HUES48 (cell line): ENCODE data around the gene CLEC16A.

Experiments
- H3K27ac ChIP-seq: one replicate; pipeline ENCODE4 v1.7.0; 2013; ENCODE audit warnings: low read depth, low read length, inconsistent platforms
- H3K27me3 ChIP-seq: 2 replicates; pipeline ENCODE4 v1.6.1; 2013; ENCODE audit warnings: mild to moderate bottlenecking, low read length; ENCODE audit not compliant: control insufficient read depth, insufficient read depth
- H3K36me3 ChIP-seq: 2 replicates; pipeline ENCODE4 v1.6.1; 2013; ENCODE audit warnings: low read length; ENCODE audit not compliant: control insufficient read depth, insufficient read depth
- H3K4me1 ChIP-seq: 2 replicates; pipeline ENCODE4 v1.6.1; 2013; ENCODE audit warnings: mild to moderate bottlenecking, low read length; ENCODE audit not compliant: control insufficient read depth, insufficient read depth
- H3K4me3 ChIP-seq: 2 replicates; pipeline ENCODE4 v1.5.1; 2013; ENCODE audit warnings: mild to moderate bottlenecking, low read depth, low read length
- H3K9ac ChIP-seq: 2 replicates; pipeline ENCODE4 v1.6.1; 2013; ENCODE audit warnings: mild to moderate bottlenecking, low read depth, low read length, moderate library complexity
- H3K9me3 ChIP-seq: 2 replicates; pipeline ENCODE4 v1.6.1; 2013; ENCODE audit warnings: low read length; ENCODE audit not compliant: control insufficient read depth, insufficient read depth

CLEC16A gene

DNA sequence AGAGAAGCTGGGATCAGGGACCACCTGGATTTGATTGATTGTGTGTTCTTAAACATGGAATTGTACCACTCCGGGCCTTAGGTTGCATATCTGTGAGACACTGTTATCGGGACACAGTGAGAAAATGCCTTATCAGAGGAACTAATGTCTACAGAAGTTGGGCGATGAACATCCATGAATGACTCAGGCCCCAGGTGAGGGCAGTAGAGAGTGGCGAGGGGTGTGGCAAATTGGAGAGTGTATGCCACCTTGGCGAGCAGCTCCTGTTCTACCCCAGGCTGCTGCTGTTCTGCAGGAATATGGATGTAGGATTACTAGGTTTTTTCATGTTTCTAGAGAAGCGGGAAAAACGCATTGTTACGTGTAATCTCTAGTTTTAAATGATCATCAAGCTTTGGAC, 38.8 kb downstream of the CLEC16A start:
- H3K27ac ChIP-seq = no peak overlapping the region
- no peak overlapping the region for H3K4me3 ChIP-seq
- no peaks in the 10 kb centered on the region for H3K9me3 ChIP-seq
- H3K27me3 ChIP-seq = no peaks in the 10 kb centered on the region
- H3K4me1 ChIP-seq = 0 out of 2 replicates have a peak, but pooled peaks cover 4% of the 10 kb centered on the region
- H3K36me3 ChIP-seq = peaks cover 13% of the 10 kb centered on the region
- no peak overlapping the region for H3K9ac ChIP-seq

DNA sequence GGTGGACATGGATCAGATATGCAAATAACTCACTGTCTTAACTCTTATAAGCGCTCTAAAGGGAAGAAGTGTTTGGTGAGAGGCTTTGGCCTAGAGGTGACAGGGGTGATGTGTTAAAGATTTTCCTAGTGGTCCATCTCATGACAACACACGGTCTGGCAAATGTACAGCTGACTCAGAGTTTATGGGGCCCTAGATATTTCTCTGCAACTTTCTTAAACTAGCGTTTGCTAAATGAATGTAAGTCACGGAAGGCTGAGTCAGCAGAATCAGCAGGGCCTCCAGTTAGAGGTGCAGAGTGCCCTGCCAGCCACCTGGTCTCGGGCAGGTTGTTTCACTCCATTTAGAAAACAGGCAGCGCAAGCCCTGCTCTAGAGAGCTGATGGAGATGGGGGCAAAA, 40.1 kb downstream of the CLEC16A start:
- no peak overlapping the region for H3K27ac ChIP-seq
- H3K9ac ChIP-seq = no peak overlapping the region
- peaks cover 12% of the 10 kb centered on the region for H3K36me3 ChIP-seq
- H3K4me3 ChIP-seq = no peak overlapping the region
- 0 out of 2 replicates have a peak, but pooled peaks cover 4% of the 10 kb centered on the region for H3K4me1 ChIP-seq
- H3K9me3 ChIP-seq = no peaks in the 10 kb centered on the region
- no peaks in the 10 kb centered on the region for H3K27me3 ChIP-seq

DNA sequence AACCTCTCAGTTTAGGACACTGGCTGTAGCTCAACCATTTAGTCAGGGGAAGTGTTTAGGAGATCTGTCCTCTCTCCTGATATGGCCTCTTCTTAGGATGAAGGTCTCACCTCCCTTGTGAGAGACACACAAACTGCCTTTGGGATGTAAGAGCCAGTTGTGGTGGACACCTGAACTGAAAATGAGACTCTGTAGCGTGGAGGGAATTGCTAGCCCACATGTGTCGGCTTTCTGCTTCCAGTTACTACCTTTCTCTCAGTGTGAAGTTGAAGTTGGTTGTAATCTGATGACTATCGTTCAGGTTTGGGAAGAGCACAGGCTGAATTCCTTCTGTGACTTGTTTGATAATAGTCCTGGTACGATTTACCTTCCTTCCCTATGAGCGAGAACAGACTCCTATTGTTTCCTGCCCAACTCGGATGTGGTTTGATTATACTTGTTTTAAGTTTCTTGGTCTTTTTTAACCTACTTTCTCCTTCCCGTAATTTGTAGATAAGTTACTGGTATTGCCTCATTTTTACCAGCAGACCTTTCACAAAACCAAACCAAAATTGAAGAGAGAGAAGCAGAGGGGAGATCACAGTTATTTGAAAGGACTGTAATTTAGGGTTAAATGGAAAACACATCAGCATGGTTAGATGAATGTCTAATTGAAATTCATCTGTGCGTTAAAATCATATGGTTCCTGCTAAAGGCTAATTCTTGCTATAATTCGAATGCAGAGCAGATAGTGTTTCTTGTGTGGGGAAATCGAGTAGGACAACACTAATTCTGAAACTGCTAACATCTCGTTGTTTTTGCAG, 43.2 kb downstream of the CLEC16A start:
- Histone ChIP-seq H3K36me3 (peaks cover 15% of the 10 kb centered on the region), H3K4me3 (no peak overlapping the region), H3K9me3 (no peaks in the 10 kb centered on the region), H3K9ac (no peak overlapping the region), H3K4me1 (no peaks in the 10 kb centered on the region), H3K27ac (no peak overlapping the region), H3K27me3 (no peaks in the 10 kb centered on the region)

DNA sequence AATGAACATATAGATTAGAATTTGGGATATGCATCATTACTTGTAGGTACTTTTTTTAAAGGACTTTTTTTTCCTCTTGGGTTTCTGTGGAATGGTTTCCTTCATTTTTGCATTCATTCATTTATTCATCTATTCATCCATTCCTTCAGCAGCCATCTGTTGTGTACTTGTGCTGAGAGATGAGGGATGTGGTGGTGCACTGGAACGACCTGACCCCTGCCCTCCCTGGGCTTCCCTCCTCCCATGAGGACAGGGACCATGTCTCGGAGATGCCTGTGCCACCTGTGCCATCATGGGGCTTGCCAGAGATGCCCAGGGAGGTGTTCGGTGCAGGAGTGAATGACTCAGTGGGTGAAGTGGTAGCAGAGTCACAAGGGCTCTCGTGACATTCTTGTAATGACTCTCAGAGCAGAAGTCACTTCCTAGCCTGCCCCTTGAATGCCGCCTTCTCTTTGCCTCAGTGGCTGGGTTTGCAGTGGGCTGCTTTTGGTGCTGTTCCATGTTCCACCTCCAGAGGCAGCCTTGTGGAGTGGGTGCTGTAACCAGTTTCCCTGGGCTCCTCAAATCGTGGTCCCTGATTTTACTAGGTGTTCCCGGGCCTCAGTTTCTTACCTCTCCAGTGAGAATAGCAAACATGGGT, 43.9 kb downstream of the CLEC16A start:
- H3K4me3 ChIP-seq = no peak overlapping the region
- H3K9me3 ChIP-seq = no peaks in the 10 kb centered on the region
- H3K27me3 ChIP-seq = no peaks in the 10 kb centered on the region
- H3K9ac ChIP-seq = no peak overlapping the region
- no peaks in the 10 kb centered on the region for H3K4me1 ChIP-seq
- no peak overlapping the region for H3K27ac ChIP-seq
- H3K36me3 ChIP-seq = peaks cover 9% of the 10 kb centered on the region

DNA sequence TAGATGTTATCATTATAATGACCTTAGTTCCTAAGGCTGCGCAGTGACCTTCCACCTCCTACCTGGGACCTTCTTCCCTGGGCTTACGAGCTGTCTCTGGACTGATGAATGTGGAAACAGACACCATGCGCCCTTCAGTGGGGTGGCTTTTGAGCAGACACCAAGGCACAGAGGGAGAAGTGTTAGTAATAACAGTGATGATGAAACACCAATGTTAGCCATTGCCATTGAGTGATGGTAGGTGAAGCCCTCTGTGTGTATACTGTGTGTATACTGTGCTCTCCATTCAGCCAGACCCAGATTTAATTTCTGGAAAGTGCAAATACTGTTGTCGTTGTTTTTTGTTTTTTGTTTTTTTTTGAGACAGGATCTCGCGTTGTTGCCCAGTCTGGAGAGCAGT, 44.5 kb downstream of the CLEC16A start:
- Histone ChIP-seq H3K9me3 (no peaks in the 10 kb centered on the region), H3K4me1 (no peaks in the 10 kb centered on the region), H3K27me3 (no peaks in the 10 kb centered on the region), H3K27ac (no peak overlapping the region), H3K9ac (no peak overlapping the region), H3K4me3 (no peak overlapping the region), H3K36me3 (peaks cover 5% of the 10 kb centered on the region; the same call in 1 of the 2 replicates)

DNA sequence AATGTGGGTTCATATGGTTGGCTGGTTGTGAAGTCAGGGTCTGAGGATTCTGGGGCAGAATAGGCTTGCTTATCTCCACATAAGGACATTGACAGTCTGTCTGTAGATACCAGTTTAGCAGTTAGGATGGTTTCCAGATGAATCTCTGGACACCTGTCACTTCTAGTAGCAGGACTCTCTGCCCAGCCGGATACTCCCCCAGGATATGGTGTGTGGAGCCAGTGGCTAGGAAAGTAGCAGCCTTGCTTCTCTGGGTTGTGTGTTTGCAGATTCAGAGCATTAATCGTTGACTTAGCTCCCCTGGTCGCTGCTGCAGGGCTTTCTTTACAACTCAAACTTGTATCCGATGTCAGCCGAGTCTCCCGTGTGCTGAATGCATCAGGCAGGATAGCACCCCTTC, 45.2 kb downstream of the CLEC16A start:
- Histone ChIP-seq H3K4me1 (no peaks in the 10 kb centered on the region), H3K9ac (no peak overlapping the region), H3K9me3 (no peaks in the 10 kb centered on the region), H3K27ac (no peak overlapping the region), H3K36me3 (peaks cover 11% of the 10 kb centered on the region), H3K27me3 (no peaks in the 10 kb centered on the region), H3K4me3 (no peak overlapping the region)

DNA sequence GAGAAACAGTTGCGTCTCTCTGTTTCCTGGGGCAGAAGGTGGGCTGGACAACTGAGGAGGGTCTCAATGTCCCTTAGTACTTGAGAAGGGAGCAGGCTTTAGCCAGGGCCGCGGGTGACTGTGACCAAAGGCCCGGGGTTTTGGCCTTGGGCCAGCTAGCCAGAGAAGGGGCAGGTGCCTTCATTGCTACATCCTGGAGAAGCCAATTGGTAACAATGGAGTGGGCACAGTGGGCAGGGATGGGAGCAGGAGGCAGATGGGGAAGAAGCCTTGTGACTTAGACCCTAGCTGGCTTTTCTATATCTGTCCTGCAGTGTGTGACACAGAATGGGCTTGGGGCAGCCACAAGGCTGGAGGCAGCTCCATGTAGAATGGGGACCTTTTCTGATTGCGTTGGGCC, 46.0 kb downstream of the CLEC16A start:
- no peaks in the 10 kb centered on the region for H3K27me3 ChIP-seq
- H3K4me3 ChIP-seq = no peak overlapping the region
- H3K4me1 ChIP-seq = no peaks in the 10 kb centered on the region
- no peaks in the 10 kb centered on the region for H3K9me3 ChIP-seq
- H3K9ac ChIP-seq = no peak overlapping the region
- H3K36me3 ChIP-seq = peaks cover 13% of the 10 kb centered on the region
- H3K27ac ChIP-seq = no peak overlapping the region

DNA sequence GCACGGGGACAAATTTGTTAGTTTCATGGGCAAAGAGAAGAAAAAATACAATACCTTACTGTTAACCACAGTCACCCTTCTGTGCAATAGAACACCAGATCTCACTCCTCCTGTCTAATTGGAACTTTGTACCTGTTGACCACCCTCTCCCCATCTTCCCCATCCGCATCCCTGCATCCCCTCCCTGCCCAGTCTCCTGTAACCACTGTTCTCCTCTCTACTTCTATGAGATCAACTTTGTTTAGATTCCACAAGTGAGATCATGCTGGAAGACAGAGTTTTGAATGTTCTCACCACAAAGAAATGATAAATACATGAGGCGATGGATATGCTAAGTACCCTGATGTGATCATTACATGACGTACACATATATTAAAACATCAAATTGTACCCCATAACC, 47.7 kb downstream of the CLEC16A start:
- H3K27me3 ChIP-seq = no peaks in the 10 kb centered on the region
- no peak overlapping the region for H3K4me3 ChIP-seq
- peaks cover 13% of the 10 kb centered on the region for H3K36me3 ChIP-seq
- H3K9me3 ChIP-seq = no peaks in the 10 kb centered on the region
- H3K4me1 ChIP-seq = no peaks in the 10 kb centered on the region
- peak overlapping the region; percentile 8 for H3K27ac ChIP-seq
- no peak overlapping the region for H3K9ac ChIP-seq

DNA sequence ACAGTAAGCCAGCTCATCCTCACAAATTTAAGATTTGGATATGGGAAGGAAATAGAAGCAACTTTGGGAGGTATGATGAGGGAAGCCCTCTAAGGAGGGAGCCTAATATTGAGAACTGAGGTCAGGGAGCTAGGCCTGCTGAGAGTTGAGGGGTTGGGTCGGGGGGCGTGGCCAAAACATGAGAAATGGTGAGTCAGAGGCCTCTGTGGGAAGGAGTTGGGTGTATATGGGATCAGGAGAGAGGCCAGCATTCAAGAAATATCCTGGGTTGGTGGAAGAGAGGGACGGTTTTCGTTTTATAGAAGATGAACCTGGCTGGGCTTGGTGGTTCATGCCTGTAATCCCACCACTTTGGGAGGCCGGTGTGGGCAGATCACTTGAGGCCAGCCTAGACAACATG, 48.4 kb downstream of the CLEC16A start:
- Histone ChIP-seq H3K27me3 (no peaks in the 10 kb centered on the region), H3K4me3 (no peak overlapping the region), H3K9me3 (no peaks in the 10 kb centered on the region), H3K27ac (no peak overlapping the region), H3K36me3 (peaks cover 13% of the 10 kb centered on the region), H3K4me1 (no peaks in the 10 kb centered on the region), H3K9ac (no peak overlapping the region)

DNA sequence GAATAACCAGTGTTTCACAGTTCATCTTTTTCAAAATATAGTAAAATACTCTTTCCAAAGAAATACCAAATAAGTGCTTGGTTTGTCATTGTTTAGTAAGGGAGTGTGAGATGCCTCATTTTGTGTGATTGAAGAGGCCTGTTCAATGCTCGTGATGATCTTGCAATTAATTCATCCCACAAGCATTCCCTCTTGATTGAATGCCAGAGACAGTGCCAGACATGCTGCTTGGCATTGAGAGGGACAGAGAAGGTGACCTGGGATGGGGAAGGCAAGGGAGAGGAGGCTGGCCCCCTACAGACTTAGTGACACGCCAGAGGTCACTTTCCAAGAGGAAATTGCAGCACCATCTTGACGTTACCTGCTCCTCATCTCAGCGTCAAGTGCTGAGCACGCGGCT, 49.3 kb downstream of the CLEC16A start:
- Histone ChIP-seq H3K9ac (no peak overlapping the region), H3K4me1 (no peaks in the 10 kb centered on the region), H3K36me3 (peaks cover 13% of the 10 kb centered on the region), H3K4me3 (no peak overlapping the region), H3K9me3 (no peaks in the 10 kb centered on the region), H3K27ac (no peak overlapping the region), H3K27me3 (no peaks in the 10 kb centered on the region)

DNA sequence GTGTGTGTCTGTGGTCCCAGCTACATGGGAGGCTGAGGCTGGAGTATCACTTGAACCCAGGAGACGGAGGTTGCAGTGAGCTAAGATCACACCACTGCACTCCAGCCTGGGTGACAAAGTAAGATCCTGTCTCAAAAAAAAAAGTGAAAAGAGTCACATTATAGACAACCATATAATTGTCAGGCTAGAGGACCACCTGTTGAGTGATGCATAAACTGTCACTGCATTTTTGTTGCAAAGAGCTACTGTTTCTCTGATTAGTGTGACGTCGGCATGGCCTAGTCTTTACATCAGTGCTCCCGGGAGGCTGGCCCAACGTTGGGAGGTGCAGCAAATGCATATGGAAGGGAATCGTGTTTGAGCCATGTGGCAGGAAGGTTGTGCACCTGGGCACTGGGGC, 50.2 kb downstream of the CLEC16A start:
- H3K36me3 ChIP-seq = peaks cover 13% of the 10 kb centered on the region
- no peaks in the 10 kb centered on the region for H3K27me3 ChIP-seq
- no peak overlapping the region for H3K9ac ChIP-seq
- no peak overlapping the region for H3K27ac ChIP-seq
- H3K4me3 ChIP-seq = no peak overlapping the region
- H3K9me3 ChIP-seq = no peaks in the 10 kb centered on the region
- no peaks in the 10 kb centered on the region for H3K4me1 ChIP-seq
